ENCODE measurements around the gene GNAI2. TPM values are rescaled to one million over a fixed set of nuclear protein-coding genes. Genes with fewer than 3 reads are reported as not detected.

GNAI2 gene
- total RNA-seq, 1 donor: 265 TPM

GRCh38 chr3:50218448-50218847 lies 17.6 kb upstream of the GNAI2 start:
- no peak for TF ChIP-seq CTCF (IDR thresholded peaks at IDR 0.05; ENCODE audit: insufficient read depth, low read depth, low read length)
- H3K4me3 ChIP-seq (ENCODE audit: low read depth, low read length): no peak overlapping the region
- no peak for DNase-seq (ENCODE audit: low read depth)

GRCh38 chr3:50219285-50219684 lies 16.7 kb upstream of the GNAI2 start:
- DNase-seq (ENCODE audit: low read depth): no peak
- TF ChIP-seq CTCF (IDR thresholded peaks at IDR 0.05; ENCODE audit: insufficient read depth, low read depth, low read length): no peak
- H3K4me3 ChIP-seq (ENCODE audit: low read depth, low read length): no peak overlapping the region

- no peak for TF ChIP-seq CTCF (IDR thresholded peaks at IDR 0.05; ENCODE audit: insufficient read depth, low read depth, low read length)
- H3K4me3 ChIP-seq (ENCODE audit: low read depth, low read length): no peak overlapping the region
- no peak for DNase-seq (ENCODE audit: low read depth)
Measured at GRCh38 chr3:50220109-50220508, 15.9 kb upstream of the GNAI2 start.

GRCh38 chr3:50221051-50221410 lies 15.0 kb upstream of the GNAI2 start:
- H3K4me3 ChIP-seq (ENCODE audit: low read depth, low read length): no peak overlapping the region
- no peak for DNase-seq (ENCODE audit: low read depth)
- no peak for TF ChIP-seq CTCF (IDR thresholded peaks at IDR 0.05; ENCODE audit: insufficient read depth, low read depth, low read length)

GRCh38 chr3:50221411-50222168 lies 14.4 kb upstream of the GNAI2 start:
- no peak overlapping the region for H3K4me3 ChIP-seq (ENCODE audit: low read depth, low read length)
- DNase-seq (ENCODE audit: low read depth): no peak
- no peak for TF ChIP-seq CTCF (IDR thresholded peaks at IDR 0.05; ENCODE audit: insufficient read depth, low read depth, low read length)

- DNase-seq (ENCODE audit: low read depth): no peak
- TF ChIP-seq CTCF (IDR thresholded peaks at IDR 0.05; ENCODE audit: insufficient read depth, low read depth, low read length): no peak
- no peak overlapping the region for H3K4me3 ChIP-seq (ENCODE audit: low read depth, low read length)
Measured at GRCh38 chr3:50222169-50222528, 13.9 kb upstream of the GNAI2 start.

- H3K4me3 ChIP-seq (ENCODE audit: low read depth, low read length): no peak overlapping the region
- no peak for DNase-seq (ENCODE audit: low read depth)
- TF ChIP-seq CTCF (IDR thresholded peaks at IDR 0.05; ENCODE audit: insufficient read depth, low read depth, low read length): no peak
Measured at GRCh38 chr3:50224639-50225038, 11.4 kb upstream of the GNAI2 start.
